Dermis blood vessel endothelial cell (primary cell): Measurements from ENCODE around the gene UST. TPM values are rescaled to one million over a fixed set of nuclear protein-coding genes. Genes with fewer than 3 reads are reported as not detected.

ENCODE experiments used
- DNase-seq: peaks from one replicate; pipeline ENCODE4 v3.0.0; 2010
- total RNA-seq: library from RNA; depleted of rRNA; stranded (reverse); fragments of >200 nt; gene quantifications from 2 replicates; pipeline ENCODE4 v1.2.3, GENCODE V29; 2014

Gene UST
- total RNA-seq, 1 donor from 2014 or later = 0.34 TPM

DNA sequence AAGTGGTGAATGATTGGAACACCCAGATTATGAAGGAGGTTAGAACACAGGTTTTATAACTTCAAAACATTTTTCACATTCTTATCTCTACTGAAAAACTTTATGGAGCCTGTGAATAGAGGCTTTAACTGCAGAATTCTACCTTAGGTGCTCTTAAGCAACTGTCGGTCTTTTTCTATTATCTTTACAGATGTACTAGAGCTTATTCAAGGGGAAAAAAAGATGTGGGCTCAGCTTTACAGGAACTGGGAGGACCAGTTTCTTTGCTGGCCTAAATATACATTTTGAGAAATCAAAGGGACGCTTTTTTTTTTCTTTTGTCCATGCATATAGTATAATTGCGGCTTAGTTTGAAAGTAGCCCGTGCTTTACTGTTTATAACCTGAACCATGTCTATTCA lies 58.9 kb downstream of the UST start:
- no peak for DNase-seq

DNA sequence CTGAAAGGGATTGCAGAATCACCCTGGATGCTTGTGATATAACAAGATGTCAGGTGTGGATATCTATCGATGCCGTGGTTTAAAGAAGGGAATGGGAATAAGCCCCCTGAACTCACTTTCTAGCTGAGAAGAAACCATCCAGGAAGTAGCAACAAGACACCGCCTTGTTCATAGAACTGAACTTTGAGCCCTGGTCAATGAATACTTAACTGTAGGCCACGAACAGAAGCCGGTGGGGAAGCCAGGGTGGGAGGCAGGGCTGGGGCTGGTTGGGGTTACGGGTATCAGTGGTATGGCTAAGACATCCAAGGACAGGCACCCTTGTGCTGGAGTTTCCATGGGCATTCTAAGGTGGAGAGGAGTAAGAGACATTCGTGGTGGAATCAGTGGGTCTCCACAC lies 61.0 kb downstream of the UST start:
- DNase-seq = no peak

DNA sequence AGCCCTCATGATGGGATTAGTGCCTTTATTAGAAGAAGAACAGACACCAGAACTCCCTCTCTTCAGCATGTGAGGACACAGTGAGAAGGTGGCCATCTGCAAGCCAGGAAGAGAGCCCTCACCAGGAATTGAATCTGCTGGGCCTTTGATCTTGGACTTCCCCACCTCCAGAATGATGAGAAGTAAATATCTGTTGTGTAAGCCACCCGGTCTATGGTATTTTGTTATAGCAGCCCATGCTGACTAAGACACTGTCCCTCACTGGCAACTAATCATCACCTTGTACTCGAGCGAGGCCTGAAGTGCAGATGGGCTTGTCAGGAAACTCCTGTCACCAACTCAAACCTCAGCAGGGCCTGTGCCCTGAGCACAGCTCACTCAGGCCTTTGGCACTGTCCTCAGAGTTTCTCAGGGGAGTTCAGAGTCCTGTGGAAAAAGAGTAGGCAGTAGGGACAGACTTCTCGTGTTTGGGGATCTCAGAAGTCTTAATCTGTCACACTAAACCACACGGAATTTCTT lies 62.0 kb downstream of the UST start:
- DNase-seq = no peak

GRCh38 chr6:148811459-148811858 lies 64.6 kb downstream of the UST start:
- DNase-seq = no peak

DNA sequence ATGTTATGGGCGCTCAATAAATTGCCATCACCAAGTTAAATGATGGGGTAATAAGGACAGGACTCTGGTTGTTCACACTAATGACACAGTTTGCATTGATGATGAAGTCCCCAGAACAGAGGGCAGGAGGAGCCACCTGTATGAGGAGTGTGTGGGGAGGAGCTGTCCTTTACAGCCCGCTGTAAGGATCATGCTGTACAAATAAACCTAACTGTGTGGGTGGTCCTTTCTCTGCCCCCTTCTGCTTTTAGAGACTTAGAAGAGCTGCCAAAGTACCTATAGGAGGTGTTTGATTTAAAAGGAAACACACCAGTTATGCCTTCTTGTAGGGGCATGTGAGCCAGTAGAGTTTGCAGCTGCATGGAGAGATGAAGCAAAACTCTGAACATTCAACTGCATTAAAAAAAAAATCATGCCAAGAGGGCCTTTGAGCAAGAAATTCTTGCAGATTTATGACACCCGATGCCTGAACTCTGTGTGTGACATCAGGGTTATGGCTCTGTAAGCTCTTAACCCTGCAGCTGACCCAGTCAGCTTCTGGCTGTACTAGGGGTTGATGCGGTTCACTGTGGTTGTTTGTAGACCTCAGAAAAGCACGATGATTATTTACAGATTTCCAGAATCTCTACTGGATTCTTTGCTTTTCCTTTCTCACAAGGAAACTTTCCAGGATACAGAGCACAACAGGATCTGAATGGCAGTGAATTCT lies 67.4 kb downstream of the UST start:
- no peak for DNase-seq

- DNase-seq = no peak
These were observed 68.0 kb downstream of the UST start for GRCh38 chr6:148814869-148815268.

DNA sequence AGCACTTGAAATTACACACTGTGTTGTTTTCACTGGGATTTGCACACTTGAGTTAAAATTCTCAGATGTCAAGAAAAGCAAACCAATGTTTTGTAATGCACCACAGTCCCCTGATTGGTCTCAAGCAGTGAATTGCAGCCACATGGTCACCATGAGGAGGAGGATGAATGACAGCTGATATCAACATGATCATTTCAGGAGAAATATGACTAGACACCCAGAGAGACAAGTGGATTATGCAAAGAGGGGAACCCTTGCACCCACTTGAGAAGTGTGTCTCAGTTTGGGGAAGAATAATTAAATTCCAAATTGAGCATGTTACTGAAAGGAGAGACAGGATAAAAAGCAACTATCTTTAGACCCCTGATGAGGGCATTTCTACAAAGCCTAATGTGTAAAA lies 69.3 kb downstream of the UST start:
- no peak for DNase-seq

DNA sequence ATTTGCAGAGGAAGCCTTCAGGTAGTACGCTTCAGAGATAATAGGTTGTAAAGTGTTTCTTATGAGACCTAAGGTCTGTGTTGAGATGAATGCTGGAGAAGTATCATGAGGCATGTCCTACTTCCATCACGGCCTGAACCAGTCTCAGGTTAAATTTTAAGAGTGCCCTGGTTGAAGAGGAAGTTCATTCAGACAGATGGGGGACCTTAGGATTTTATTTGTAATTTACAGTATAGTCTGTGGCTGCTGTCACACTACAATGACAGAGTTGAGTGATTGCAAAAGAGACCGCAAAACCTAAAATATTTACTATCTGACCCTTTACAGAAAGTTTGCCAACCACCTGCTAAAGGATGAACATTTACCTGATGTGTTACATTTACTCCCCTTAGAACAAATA lies 70.9 kb downstream of the UST start:
- no peak for DNase-seq

- DNase-seq = no peak
These were observed 72.2 kb downstream of the UST start for GRCh38 chr6:148818939-148819575.

DNA sequence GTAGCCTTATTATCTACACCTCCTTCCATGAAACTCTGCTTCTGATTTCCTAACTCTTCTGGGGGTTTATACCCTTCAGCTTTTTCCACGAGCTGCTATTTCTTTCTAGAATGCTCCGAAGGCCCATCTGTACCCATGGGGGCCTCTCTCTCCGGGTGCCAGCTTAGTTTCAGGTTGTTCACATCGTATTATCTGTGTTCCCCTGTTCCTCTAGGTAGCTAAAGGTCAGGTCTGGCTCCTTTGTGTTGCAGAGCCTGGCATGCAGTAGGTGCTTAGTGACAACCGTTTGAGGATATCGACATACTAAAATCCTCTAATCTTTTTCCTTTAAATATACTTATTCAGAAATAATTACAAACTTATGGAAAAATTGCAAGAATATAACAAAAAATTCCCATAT lies 73.0 kb downstream of the UST start:
- no peak for DNase-seq

DNA sequence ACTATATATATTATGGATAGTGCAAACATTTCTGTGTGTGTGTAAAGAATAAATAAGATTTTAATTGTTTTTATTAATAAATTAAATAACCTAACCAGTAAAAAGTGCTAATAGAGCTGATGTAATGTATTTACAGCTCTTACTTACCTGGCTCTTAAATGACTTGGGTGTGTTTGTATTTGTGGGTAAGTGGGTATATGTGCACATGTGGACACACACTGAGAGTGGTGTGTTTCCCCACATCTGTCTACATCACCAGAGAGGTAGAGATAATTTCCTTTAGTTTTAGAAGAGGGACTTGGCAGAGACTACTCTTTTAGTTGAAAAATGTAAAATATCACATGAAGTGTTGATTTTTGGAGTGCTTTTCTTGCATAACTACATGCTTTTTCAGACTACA lies 76.0 kb downstream of the UST start:
- no peak for DNase-seq

DNA sequence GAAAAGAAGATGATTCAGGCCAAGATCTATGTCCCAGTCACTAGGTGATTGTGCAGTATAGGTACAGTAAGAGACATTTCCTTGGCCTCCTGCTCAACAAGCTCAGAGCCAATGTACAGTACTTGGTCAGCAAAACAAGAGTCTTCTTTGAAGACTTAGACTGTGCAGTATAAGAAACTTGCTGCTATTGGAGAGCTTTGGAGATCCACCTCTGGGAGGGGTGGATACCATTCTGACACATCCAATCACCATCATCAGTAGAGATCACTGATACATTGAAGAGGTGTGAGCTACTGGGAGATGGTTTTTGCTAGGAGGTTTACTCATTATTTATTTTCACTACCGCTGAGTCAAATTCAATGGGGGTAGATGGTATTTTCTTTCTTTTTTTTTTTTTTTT lies 77.5 kb downstream of the UST start:
- DNase-seq = no peak

DNA sequence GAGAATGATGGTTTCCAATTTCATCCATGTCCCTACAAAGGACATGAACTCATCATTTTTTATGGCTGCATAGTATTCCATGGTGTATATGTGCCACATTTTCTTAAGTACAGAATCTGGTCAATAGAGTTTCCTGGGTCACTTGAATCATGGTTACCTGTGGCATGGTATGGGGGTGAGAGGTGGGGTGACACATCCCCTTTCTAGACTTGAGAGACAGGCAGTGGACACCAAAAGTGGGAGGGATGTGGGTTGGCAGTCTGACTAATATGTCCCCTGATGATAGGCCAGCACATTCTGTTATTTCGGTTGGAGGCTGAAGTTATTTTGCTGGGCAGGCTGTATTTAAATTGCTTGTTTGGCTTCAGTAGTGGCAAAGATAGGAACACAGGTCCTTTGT lies 78.1 kb downstream of the UST start:
- DNase-seq = no peak

GRCh38 chr6:148825492-148825891 lies 78.7 kb downstream of the UST start:
- no peak for DNase-seq

DNA sequence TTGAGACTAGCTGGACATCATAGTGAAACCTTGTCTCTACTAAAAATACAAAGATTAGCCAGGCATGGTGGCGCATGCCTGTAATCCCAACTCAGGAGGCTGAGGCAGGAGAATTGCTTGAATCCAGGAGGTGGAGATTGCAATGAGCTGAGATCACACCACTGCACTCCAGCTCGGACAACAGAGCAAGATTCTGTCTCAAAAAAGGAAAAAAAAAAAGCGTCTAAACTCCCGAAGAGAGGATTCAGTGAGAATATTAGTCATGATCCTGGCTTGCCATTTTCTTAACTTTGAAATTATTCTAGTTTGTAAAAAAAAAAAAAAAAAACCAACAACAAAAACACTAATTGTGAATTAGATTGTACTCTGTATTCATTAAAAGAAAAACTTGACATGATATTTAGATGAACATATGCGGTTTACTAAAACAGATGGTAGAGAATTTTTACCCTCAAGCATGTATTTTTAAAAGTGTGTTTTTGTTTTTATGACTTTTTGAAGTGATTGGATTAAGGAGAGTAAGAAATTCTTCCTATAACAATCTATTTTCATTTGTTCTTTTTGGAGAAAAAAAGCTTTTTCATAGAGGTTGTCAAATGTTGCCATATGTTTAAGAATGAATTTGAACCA lies 80.7 kb downstream of the UST start:
- no peak for DNase-seq

DNA sequence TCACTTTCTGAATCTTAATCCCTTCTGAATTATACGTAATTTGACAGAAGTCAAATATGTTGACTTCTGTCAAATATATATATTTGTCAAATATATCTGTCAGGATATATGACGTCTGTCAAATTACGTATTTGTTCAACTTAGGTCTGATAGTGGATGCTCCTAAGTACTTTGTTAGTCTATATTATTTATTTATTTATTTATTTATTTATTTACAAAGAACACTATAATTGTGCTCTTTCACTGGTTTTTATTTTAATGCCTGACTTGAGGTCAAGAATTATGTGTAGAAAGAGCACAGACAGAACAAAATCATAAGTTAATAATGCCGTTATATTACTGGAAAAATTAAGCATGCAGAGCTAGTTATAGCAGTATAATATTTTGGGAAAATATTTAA lies 81.2 kb downstream of the UST start:
- DNase-seq = no peak

GRCh38 chr6:148829415-148830101 lies 82.7 kb downstream of the UST start:
- DNase-seq = no peak

DNA sequence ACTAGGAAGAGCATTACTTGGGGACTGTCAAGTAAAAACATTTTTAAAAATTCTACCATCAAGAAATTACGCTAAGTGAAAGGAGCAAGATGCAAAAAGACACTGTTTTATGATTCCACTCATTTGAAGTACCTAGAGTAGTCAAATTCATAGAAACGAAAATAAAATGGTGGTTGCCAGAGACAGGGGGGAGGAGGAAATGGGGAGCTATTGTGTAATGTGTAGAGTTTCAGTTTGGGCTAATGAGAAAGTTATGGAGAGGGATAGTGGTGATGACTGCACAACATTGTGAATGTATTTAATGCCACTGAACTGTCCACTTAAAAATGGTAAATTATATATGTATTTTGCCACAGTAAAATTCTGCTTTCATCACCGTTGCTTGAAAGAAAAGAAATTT lies 83.8 kb downstream of the UST start:
- no peak for DNase-seq

GRCh38 chr6:148831064-148831463 lies 84.2 kb downstream of the UST start:
- DNase-seq = no peak

DNA sequence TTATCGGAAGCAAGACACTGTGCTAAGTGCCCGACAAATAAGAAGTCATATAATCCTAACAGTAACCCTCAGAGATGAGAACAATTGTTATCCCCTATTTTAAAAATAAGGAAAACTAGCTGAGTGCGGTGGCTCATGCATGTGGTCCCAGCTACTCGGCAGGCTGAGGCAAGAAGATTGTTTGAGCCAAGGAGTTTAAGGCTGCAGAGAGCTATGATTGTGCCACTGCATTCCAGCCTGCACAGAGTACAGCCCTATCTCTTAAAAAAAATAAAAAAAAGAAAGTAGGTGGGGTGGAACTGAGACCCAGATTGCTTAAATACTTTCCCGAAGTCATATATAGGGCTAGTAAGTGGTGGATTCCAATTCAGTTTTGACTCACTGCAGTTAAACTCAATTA lies 84.7 kb downstream of the UST start:
- DNase-seq = no peak

- DNase-seq = no peak
These were observed 89.2 kb downstream of the UST start for GRCh38 chr6:148835920-148836441.

DNA sequence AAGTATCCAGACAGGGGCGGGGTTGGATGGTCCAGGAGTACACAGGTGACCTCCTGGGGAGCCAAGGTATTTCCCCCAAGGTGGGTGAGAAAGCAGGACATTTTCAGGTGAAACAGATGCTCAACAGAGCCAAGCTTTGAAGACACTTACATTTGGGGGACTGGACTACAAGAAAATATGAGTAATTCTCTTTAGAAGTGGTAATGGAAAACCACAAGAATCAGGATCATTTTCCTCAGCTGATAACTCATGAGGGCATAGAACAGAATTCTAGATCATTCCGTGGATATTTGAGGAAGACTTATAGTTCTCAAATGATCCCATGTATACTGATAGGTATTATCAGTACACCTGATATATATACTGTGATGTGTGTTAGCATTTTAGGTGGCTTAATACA lies 89.9 kb downstream of the UST start:
- DNase-seq = no peak

- no peak for DNase-seq
These were observed 91.1 kb downstream of the UST start for GRCh38 chr6:148837941-148838340.
